ENCODE data around the gene CPXM2. TPM values are rescaled to one million over a fixed set of nuclear protein-coding genes. Genes with fewer than 3 reads are reported as not detected.

The CPXM2 gene
- polyA plus RNA-seq, 1 donor (not counting 4 experiments of a cell fraction or from before 2014, with no cell fraction given): 0.03 TPM

DNA sequence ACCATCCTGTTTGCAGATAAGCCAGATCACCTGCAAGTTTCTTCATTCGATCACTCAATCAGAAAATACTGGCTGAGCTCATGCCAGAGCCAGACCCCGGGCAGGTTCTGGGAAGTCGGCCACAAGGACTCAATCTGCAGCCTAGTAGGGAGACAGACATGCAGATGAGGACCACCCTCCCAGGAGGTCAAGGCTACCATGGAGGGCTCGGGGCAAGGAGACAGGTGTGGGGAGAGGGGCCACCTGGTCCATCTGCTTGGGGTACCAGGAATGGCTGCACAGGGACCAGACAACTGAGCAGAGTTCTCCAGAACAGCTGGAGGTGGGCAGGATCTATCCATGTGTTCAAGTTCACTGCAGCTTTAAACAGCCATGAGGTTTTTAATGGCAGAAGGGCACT lies 16.8 kb upstream of the CPXM2 start:
- no peak overlapping the region for H3K4me2 ChIP-seq (ENCODE audit: control insufficient read depth, extremely low read depth, insufficient read depth, low read depth, low read length)
- H3K4me1 ChIP-seq (ENCODE audit: control insufficient read depth, extremely low read depth, insufficient read depth, low read length): no peaks in the 10 kb centered on the region
- peaks cover 18% of the 10 kb centered on the region for H3K27me3 ChIP-seq (ENCODE audit: control insufficient read depth, extremely low read depth, insufficient read depth, low read length)
- FAIRE-seq: no peak
- H3K27ac ChIP-seq (ENCODE audit: control insufficient read depth, insufficient read depth, low read length): no peak overlapping the region
- H3K9me1 ChIP-seq (ENCODE audit: control insufficient read depth, extremely low read depth, insufficient read depth, low read length): no peaks in the 10 kb centered on the region
- H3K9ac ChIP-seq (ENCODE audit: control insufficient read depth, extremely low read depth, insufficient read depth, low read length): no peak overlapping the region
- H3K79me2 ChIP-seq (ENCODE audit: control insufficient read depth, insufficient read depth, low read length): no peaks in the 10 kb centered on the region
- H2AFZ ChIP-seq (ENCODE audit: control insufficient read depth, low read length): no peak overlapping the region
- TF ChIP-seq, protein P1, sequence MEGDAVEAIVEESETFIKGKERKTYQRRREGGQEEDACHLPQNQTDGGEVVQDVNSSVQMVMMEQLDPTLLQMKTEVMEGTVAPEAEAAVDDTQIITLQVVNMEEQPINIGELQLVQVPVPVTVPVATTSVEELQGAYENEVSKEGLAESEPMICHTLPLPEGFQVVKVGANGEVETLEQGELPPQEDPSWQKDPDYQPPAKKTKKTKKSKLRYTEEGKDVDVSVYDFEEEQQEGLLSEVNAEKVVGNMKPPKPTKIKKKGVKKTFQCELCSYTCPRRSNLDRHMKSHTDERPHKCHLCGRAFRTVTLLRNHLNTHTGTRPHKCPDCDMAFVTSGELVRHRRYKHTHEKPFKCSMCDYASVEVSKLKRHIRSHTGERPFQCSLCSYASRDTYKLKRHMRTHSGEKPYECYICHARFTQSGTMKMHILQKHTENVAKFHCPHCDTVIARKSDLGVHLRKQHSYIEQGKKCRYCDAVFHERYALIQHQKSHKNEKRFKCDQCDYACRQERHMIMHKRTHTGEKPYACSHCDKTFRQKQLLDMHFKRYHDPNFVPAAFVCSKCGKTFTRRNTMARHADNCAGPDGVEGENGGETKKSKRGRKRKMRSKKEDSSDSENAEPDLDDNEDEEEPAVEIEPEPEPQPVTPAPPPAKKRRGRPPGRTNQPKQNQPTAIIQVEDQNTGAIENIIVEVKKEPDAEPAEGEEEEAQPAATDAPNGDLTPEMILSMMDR (optimal IDR thresholded peaks at IDR 0.05 in 1 of 3, IDR thresholded peaks at IDR 0.05 in 1 of 3, conservative IDR thresholded peaks at IDR 0.05 in 1 of 3; ENCODE audit: extremely low read depth in 1 of 3, insufficient read depth in 2 of 3, low read length in 3 of 3): no peak
- TF ChIP-seq EZH2 (IDR thresholded peaks at IDR 0.05; ENCODE audit: low read length): no peak
- DNase-seq (ENCODE audit: low read depth, low spot score): no peak
- no peaks in the 10 kb centered on the region for H4K20me1 ChIP-seq (ENCODE audit: control insufficient read depth, extremely low read depth, insufficient read depth, low read length)
- dilution Hi-C loops (cut with MboI; ENCODE audit: extremely low pct_ligation_motif_present, low sequenced_read_pairs): no loop called here
- no peak overlapping the region for H3K4me3 ChIP-seq (ENCODE audit: control insufficient read depth in 2 of 3, extremely low read depth in 1 of 3, insufficient read depth in 2 of 3, low read depth in 1 of 3, low read length in 3 of 3)
- no peaks in the 10 kb centered on the region for H3K9me3 ChIP-seq (ENCODE audit: control insufficient read depth, low read depth, low read length)
- no peaks in the 10 kb centered on the region for H3K36me3 ChIP-seq (ENCODE audit: control insufficient read depth in 2 of 2, extremely low read depth in 1 of 2, insufficient read depth in 2 of 2, low read length in 2 of 2)

DNA sequence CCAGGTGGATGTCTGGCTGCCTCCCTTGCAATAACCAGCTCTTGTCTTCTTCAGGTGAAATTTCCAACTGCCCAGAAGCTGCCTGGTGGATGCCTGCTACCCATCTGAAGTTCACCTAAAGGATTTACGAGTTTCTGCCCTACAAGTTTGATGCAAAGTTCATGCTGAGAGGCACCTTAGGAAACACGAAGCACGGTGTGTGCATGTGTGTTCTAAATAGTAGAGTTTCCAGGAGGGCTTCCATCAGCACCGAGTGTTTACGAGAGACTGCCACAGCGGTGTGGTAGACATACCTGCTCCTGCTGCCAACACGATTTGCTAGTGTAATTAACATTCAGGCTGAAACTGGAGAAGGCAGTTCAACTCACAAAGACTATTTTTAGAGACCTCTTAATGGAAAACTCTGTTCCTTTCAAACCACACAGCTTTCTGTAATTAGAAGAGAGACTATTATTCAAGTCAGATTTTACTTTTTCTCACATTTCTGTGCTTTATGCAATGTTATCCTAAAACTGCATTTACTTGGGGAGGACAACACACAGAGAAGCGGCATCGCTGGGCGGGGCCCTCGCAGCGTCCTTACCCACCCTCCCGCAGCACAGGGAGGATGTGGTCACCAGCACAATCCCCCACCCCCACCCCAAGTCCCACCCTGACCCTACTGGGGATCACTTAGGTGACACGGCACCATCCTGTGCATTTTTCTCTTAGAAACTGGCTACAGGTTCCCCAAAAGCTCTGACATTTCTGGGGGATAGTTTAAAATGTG lies 15.5 kb upstream of the CPXM2 start:
- Histone ChIP-seq H3K4me3 (ENCODE audit: control insufficient read depth in 2 of 3, extremely low read depth in 1 of 3, insufficient read depth in 2 of 3, low read depth in 1 of 3, low read length in 3 of 3) (no peak overlapping the region), H3K79me2 (ENCODE audit: control insufficient read depth, insufficient read depth, low read length) (no peaks in the 10 kb centered on the region), H3K27ac (ENCODE audit: control insufficient read depth, insufficient read depth, low read length) (no peak overlapping the region), H2AFZ (ENCODE audit: control insufficient read depth, low read length) (no peak overlapping the region), H3K9me3 (ENCODE audit: control insufficient read depth, low read depth, low read length) (no peaks in the 10 kb centered on the region), H3K27me3 (ENCODE audit: control insufficient read depth, extremely low read depth, insufficient read depth, low read length) (peaks cover 15% of the 10 kb centered on the region), H3K4me2 (ENCODE audit: control insufficient read depth, extremely low read depth, insufficient read depth, low read depth, low read length) (no peak overlapping the region), H3K36me3 (ENCODE audit: control insufficient read depth in 2 of 2, extremely low read depth in 1 of 2, insufficient read depth in 2 of 2, low read length in 2 of 2) (no peaks in the 10 kb centered on the region), H4K20me1 (ENCODE audit: control insufficient read depth, extremely low read depth, insufficient read depth, low read length) (no peaks in the 10 kb centered on the region), H3K9ac (ENCODE audit: control insufficient read depth, extremely low read depth, insufficient read depth, low read length) (no peak overlapping the region), H3K4me1 (ENCODE audit: control insufficient read depth, extremely low read depth, insufficient read depth, low read length) (no peaks in the 10 kb centered on the region), H3K9me1 (ENCODE audit: control insufficient read depth, extremely low read depth, insufficient read depth, low read length) (no peaks in the 10 kb centered on the region)
- FAIRE-seq (no peak), DNase-seq (ENCODE audit: low read depth, low spot score) (no peak)
- dilution Hi-C loops (cut with MboI; ENCODE audit: extremely low pct_ligation_motif_present, low sequenced_read_pairs): no loop called here
- TF ChIP-seq, protein P1 (optimal IDR thresholded peaks at IDR 0.05 in 1 of 3, IDR thresholded peaks at IDR 0.05 in 1 of 3, conservative IDR thresholded peaks at IDR 0.05 in 1 of 3; ENCODE audit: extremely low read depth in 1 of 3, insufficient read depth in 2 of 3, low read length in 3 of 3): no peak
- no peak for TF ChIP-seq EZH2 (IDR thresholded peaks at IDR 0.05; ENCODE audit: low read length)
